LNCaP clone FGC (cell line): ENCODE measurements around the gene PLA2G4B.

ENCODE experiments used
- DNase-seq: peaks from one replicate; pipeline ENCODE4 v3.0.0-alpha.2; 2011; ENCODE audit warnings: low read depth
- H3K4me3 ChIP-seq: 2 replicates; pipeline ENCODE4 v1.5.1; 2011; ENCODE audit warnings: mild to moderate bottlenecking, low read depth, low read length, control low read depth
- CTCF ChIP-seq: IDR thresholded peaks from 2 replicates; pipeline ENCODE4 v1.5.1; 2012; ENCODE audit warnings: mild to moderate bottlenecking; ENCODE audit not compliant: control insufficient read depth, insufficient read depth; ENCODE audit errors: extremely low read depth

Gene PLA2G4B

GRCh38 chr15:41881086-41881485 is 42.4 kb downstream of the PLA2G4B start:
- no peak for TF ChIP-seq CTCF
- no peak for DNase-seq
- H3K4me3 ChIP-seq = no peak overlapping the region

- TF ChIP-seq CTCF = no peak
These were observed 42.9 kb downstream of the PLA2G4B start for GRCh38 chr15:41881550-41881919.

GRCh38 chr15:41881920-41882688 is 43.5 kb downstream of the PLA2G4B start:
- no peak overlapping the region for H3K4me3 ChIP-seq
- no peak for DNase-seq

More at GRCh38 chr15:41881550-41881919, 42.9 kb downstream of the PLA2G4B start:
- no peak overlapping the region for H3K4me3 ChIP-seq
- no peak for DNase-seq

GRCh38 chr15:41882689-41883483 is 44.2 kb downstream of the PLA2G4B start:
- no peak for TF ChIP-seq CTCF
- H3K4me3 ChIP-seq = no peak overlapping the region

More at GRCh38 chr15:41881920-41882688, 43.5 kb downstream of the PLA2G4B start:
- no peak for TF ChIP-seq CTCF

GRCh38 chr15:41883484-41883825 is 44.8 kb downstream of the PLA2G4B start:
- no peak for DNase-seq
- no peak for TF ChIP-seq CTCF
- no peak overlapping the region for H3K4me3 ChIP-seq

More at GRCh38 chr15:41882689-41883483, 44.2 kb downstream of the PLA2G4B start:
- no peak for DNase-seq

- no peak for DNase-seq
- no peak for TF ChIP-seq CTCF
- H3K4me3 ChIP-seq = no peak overlapping the region
These were observed 45.8 kb downstream of the PLA2G4B start for GRCh38 chr15:41884458-41884857.
